K562 (cell line): ENCODE measurements around the gene KRTAP4-12. TPM values are rescaled to one million over a fixed set of nuclear protein-coding genes. Genes with fewer than 3 reads are reported as not detected.
"Not testable (repeated sequence)": the region's sequence is repeated elsewhere in the genome, so short reads cannot be mapped to it uniquely, and the experiment has no call there.

Source experiments
- ATAC-seq: fragments of 200-7000 bp; cut with Tn5 transposase; 3 replicates; pipeline ENCODE4 v1.9.1; 2020; ENCODE audit warnings: moderate library complexity
- BruUV-seq: library from RNA; stranded (reverse); fragments of 400-500 nt; replicated peaks from 2 replicates; lab custom pipeline; 2021; lab: Mats Ljungman, UMichigan
- CTCF ChIA-PET: fragments of 300-600 bp; formaldehyde crosslinking; extraction: SDS; loops from one replicate; lab custom pipeline; 2021; ENCODE audit warnings: low intra/inter-chr PET ratio; lab: Yijun Ruan, JAX
- POLR2A ChIA-PET: fragments of 300-600, 350-650 bp; sonication (Branson Sonifier 250); formaldehyde crosslinking; extraction: SDS; loops from one replicate; lab custom pipeline; 2021; ENCODE audit warnings: antibody characterized with exemption, inconsistent platforms; lab: Yijun Ruan, JAX
- DNase-seq, 4 experiments: peaks; one replicate each; pipeline versions ENCODE4 v3.0.0 to v3.0.0-alpha.2; 2011 to 2018; ENCODE audit warnings: low spot score in 3 of 4, mixed read lengths in 3 of 4; ENCODE audit errors: extremely low read depth in 1 of 4
- FAIRE-seq: peaks from 2 replicates; lab custom pipeline; 2011; peaks lifted over from hg19 to GRCh38; lab: Jason Lieb, UNC
- H2AFZ ChIP-seq: 2 replicates; pipeline ENCODE4 v1.6.0; 2011; ENCODE audit warnings: low read depth, low read length, control low read depth, inconsistent platforms
- H3K27ac ChIP-seq: fragments of 200-600 bp; 3 replicates; pipeline ENCODE4 v1.8.0; 2011; ENCODE audit warnings: low read depth, mild to moderate bottlenecking, control low read depth, inconsistent platforms, low read length, moderate library complexity, mixed read lengths; ENCODE audit errors: extremely low read depth
- H3K27me3 ChIP-seq, 2 experiments: fragments of 300-600 bp in 1 of 2; 2 replicates in 1 of 2; 3 replicates in 1 of 2; pipeline versions ENCODE4 v1.6.0 to v1.8.0; 2011; ENCODE audit warnings: inconsistent platforms in 2 of 2, low read length in 2 of 2, mild to moderate bottlenecking in 1 of 2, mixed read lengths in 1 of 2, moderate library complexity in 1 of 2; ENCODE audit not compliant: control insufficient read depth in 2 of 2, insufficient read depth in 2 of 2
- H3K36me3 ChIP-seq: fragments of 300-600 bp; 3 replicates; pipeline ENCODE4 v1.8.0; 2011; ENCODE audit warnings: mild to moderate bottlenecking, low read length, inconsistent platforms; ENCODE audit not compliant: control insufficient read depth, insufficient read depth
- H3K4me1 ChIP-seq, 2 experiments: fragments of 200-600 bp in 1 of 2; replicated peaks in 1 of 2; 2 replicates in 1 of 2; 3 replicates in 1 of 2; pipeline versions ENCODE4 v1.5.1 to v1.8.0; 2011; ENCODE audit warnings: inconsistent platforms in 2 of 2, low read length in 2 of 2, mild to moderate bottlenecking in 1 of 2, mixed read lengths in 1 of 2, moderate library complexity in 1 of 2; ENCODE audit not compliant: control insufficient read depth in 2 of 2, insufficient read depth in 2 of 2
- H3K4me2 ChIP-seq: 2 replicates; pipeline ENCODE4 v1.6.1; 2011; ENCODE audit warnings: low read length, control low read depth, inconsistent platforms, mixed read lengths; ENCODE audit not compliant: insufficient read depth
- H3K4me3 ChIP-seq: fragments of 200-600 bp; sonication (generic), shearing (Covaris generic); 2 replicates; pipeline ENCODE4 v1.5.1; 2016; ENCODE audit warnings: control low read depth, inconsistent platforms
- H3K79me2 ChIP-seq: fragments of 200-600 bp; 3 replicates; pipeline ENCODE4 v1.8.0; 2011; ENCODE audit warnings: low read length, inconsistent platforms; ENCODE audit not compliant: control insufficient read depth, insufficient read depth
- H3K9ac ChIP-seq, 2 experiments: 2 replicates each; pipeline versions ENCODE4 v1.6.0 to v1.6.1; 2011; ENCODE audit warnings: low read depth in 2 of 2, low read length in 2 of 2, control low read depth in 1 of 2, inconsistent platforms in 1 of 2, mild to moderate bottlenecking in 1 of 2, mixed read lengths in 1 of 2; ENCODE audit not compliant: insufficient read depth in 1 of 2
- H3K9me1 ChIP-seq: one replicate; pipeline ENCODE4 v1.6.0; 2011; ENCODE audit warnings: inconsistent platforms, mild to moderate bottlenecking, low read length, moderate library complexity; ENCODE audit not compliant: control insufficient read depth, insufficient read depth
- H3K9me3 ChIP-seq: replicated peaks from 2 replicates; pipeline ENCODE4 v1.5.1; 2011; ENCODE audit warnings: low read depth, low read length, inconsistent platforms; ENCODE audit not compliant: control insufficient read depth, insufficient read depth
- H4K20me1 ChIP-seq: replicated peaks from 2 replicates; pipeline ENCODE4 v1.6.1; 2011; ENCODE audit warnings: low read length, inconsistent platforms, mixed read lengths; ENCODE audit not compliant: control insufficient read depth, insufficient read depth
- BDP1 ChIP-seq: IDR thresholded peaks from 3 replicates; pipeline ENCODE4 v1.6.1; 2011; ENCODE audit not compliant: insufficient read length, insufficient read depth
- FOXJ3 ChIP-seq: sonication (generic); formaldehyde crosslinking; IDR thresholded peaks from 2 replicates; pipeline ENCODE4 v1.4.0; 2020; ENCODE audit warnings: mild to moderate bottlenecking, missing genetic modification reagents
- HIVEP1 ChIP-seq: fragments of 250-450 bp; sonication (Bioruptor Pico); IDR thresholded peaks from 2 replicates; pipeline ENCODE4 v1.4.0; 2020; ENCODE audit warnings: mild to moderate bottlenecking
- KHSRP ChIP-seq: fragments of 450-650 bp; IDR thresholded peaks from 2 replicates; pipeline ENCODE4 v1.6.1; 2017
- NR1H2 ChIP-seq: sonication (generic); formaldehyde crosslinking; IDR thresholded peaks from 2 replicates; pipeline ENCODE4 v1.4.0; 2020; ENCODE audit warnings: mild to moderate bottlenecking, missing genetic modification reagents
- NR2C1 ChIP-seq, 2 experiments: fragments of 450-650 bp; IDR thresholded peaks; 2 replicates each; pipeline ENCODE4 v1.6.1; 2017; ENCODE audit warnings: mild to moderate bottlenecking in 2 of 2, antibody characterized with exemption in 1 of 2, inconsistent platforms in 1 of 2, missing compliant biosample characterization in 1 of 2, missing genetic modification characterization in 1 of 2
- RAD21 ChIP-seq, 2 experiments: fragments of 250-450 bp in 1 of 2; fragments of 450-650 bp in 1 of 2; sonication (Bioruptor Pico) in 1 of 2; formaldehyde crosslinking in 1 of 2; IDR thresholded peaks in 1 of 2; conservative IDR thresholded peaks in 1 of 2; 2 replicates each; pipeline versions ENCODE4 v1.4.0 to v1.8.0; 2020 to 2022; ENCODE audit warnings: mild to moderate bottlenecking in 2 of 2, moderate library complexity in 1 of 2
- RBFOX2 ChIP-seq: fragments of 200-400 bp; formaldehyde crosslinking; IDR thresholded peaks from 2 replicates; pipeline ENCODE4 v1.6.1; 2017; ENCODE audit warnings: low read depth, mild to moderate bottlenecking, low read length, moderate library complexity
- STAT5B ChIP-seq: fragments of 250-450 bp; sonication (Bioruptor Pico); IDR thresholded peaks from 2 replicates; pipeline ENCODE4 v1.8.0; 2021; ENCODE audit warnings: mild to moderate bottlenecking, inconsistent platforms
- ZKSCAN1 ChIP-seq: fragments of 150-350 bp; IDR thresholded peaks from 2 replicates; pipeline ENCODE4 v1.6.1; 2016; ENCODE audit warnings: low read depth, low read length
- ZNF174 ChIP-seq: fragments of 250-450 bp; sonication (Bioruptor Pico); IDR thresholded peaks from 2 replicates; pipeline ENCODE4 v1.4.0; 2020; ENCODE audit warnings: mild to moderate bottlenecking
- ZNF512 ChIP-seq: IDR thresholded peaks from 2 replicates; pipeline ENCODE4 v1.6.1; 2016; ENCODE audit warnings: missing genetic modification characterization, missing compliant biosample characterization
- ZNF77 ChIP-seq: fragments of 250-450 bp; sonication (Bioruptor Pico); IDR thresholded peaks from 2 replicates; pipeline ENCODE4 v1.5.0; 2020
- WGBS: fragments of 100-300 bp; shearing (Covaris generic); methylation state at CpG from one replicate; pipeline ENCODE4 v1.1.6; 2016; ENCODE audit warnings: low coverage, mixed read lengths; ENCODE audit not compliant: insufficient coverage; ENCODE audit errors: missing lambda C conversion rate; 5-methylcytosine and 5-hydroxymethylcytosine counted together
- in situ Hi-C: fragments of 300-500 bp; cut with MboI; formaldehyde crosslinking; loops from 4 replicates; pipeline ENCODE4 v1.15.0; 2018; ENCODE audit warnings: inconsistent platforms, mixed read lengths
- intact Hi-C: fragments of 100-400 bp; cut with micrococcal nuclease; formaldehyde crosslinking; loops from 2 replicates; pipeline ENCODE4 v1.14.2; 2022
- polyA plus RNA-seq, 8 experiments: library from polyadenylated mRNA; depleted of rRNA in 4 of 8; stranded (reverse) in 5 of 8; unstranded in 3 of 8; fragments of >200 nt; fragmentation: Nextera tagmentation in 2 of 8; fragmentation: Illumina TruSeq in 1 of 8; extraction: Ambion mirVana in 2 of 8; extraction: Trizol in 1 of 8; gene quantifications; 2 replicates each; pipeline versions ENCODE4 v1.2.1 to v1.2.3, GENCODE V29; 2011 to 2014; ENCODE audit warnings: inconsistent platforms in 1 of 8, missing spikeins in 1 of 8
- total RNA-seq, 7 experiments: library from RNA; depleted of rRNA in 6 of 7; stranded (reverse); fragments of >200 nt in 6 of 7; fragmentation: Illumina TruSeq in 2 of 7; extraction: Trizol in 2 of 7; gene quantifications; 2 replicates each; pipeline versions ENCODE4 v1.2.1 to v1.2.3, GENCODE V29; 2011 to 2021; ENCODE audit warnings: low replicate concordance in 1 of 7

The KRTAP4-12 gene
- total and polyA plus RNA-seq, 9 of the 15 experiments (the other 6 are each of a cell fraction or from before 2014, with no cell fraction given), result not detected

- Histone ChIP-seq H3K4me2 (no peak within 1 kb of the TSS), H3K4me3 (no peak within 1 kb of the TSS), H3K4me1 (no peaks in the 10 kb centered on the region), H3K79me2 (no peaks in the 10 kb centered on the region), H3K27me3 (no peaks in the 10 kb centered on the region), H3K27ac (no peak within 1 kb of the TSS), H4K20me1 (no peaks in the 10 kb centered on the region), H3K36me3 (no peaks in the 10 kb centered on the region), H3K9ac (no peak within 1 kb of the TSS; a peak in 1 of 4 replicates), H3K9me1 (no peaks in the 10 kb centered on the region), H2AFZ (no peak within 1 kb of the TSS), H3K9me3 (no peaks in the 10 kb centered on the region)
- in situ Hi-C loops (no loop called here), intact Hi-C loops (no loop called here)
- ChIA-PET POLR2A (interaction anchor here (0.7 kb wide), 1 partner anchor 10 kb away, joined by 3 read pairs; no protein-coding TSS in a partner anchor), CTCF (no interaction called here)
- FAIRE-seq (no peak), DNase-seq (no peak), ATAC-seq (no peak)
- WGBS, result 0% methylated on average over 1 of the region's 1 CpG
- no TSS peak for BruUV-seq
- TF ChIP-seq ZNF77 (no peak), NR2C1 (IDR thresholded peaks at IDR 0.05) (no peak), NR2C1 (tag; IDR thresholded peaks at IDR 0.05) (no peak), FOXJ3 (CRISPR knock-in tag) (no peak), HIVEP1 (no peak), KHSRP (no peak), RAD21 (CRISPR knock-in tag; conservative IDR thresholded peaks at IDR 0.05 in 1 of 2, IDR thresholded peaks at IDR 0.05 in 1 of 2) (no peak), ZKSCAN1 (no peak), NR1H2 (CRISPR knock-in tag) (no peak), ZNF512 (tag) (no peak), BDP1 (no peak), RBFOX2 (no peak), STAT5B (CRISPR knock-in tag) (no peak), ZNF174 (CRISPR knock-in tag) (no peak)
These were observed 36.7 kb upstream of the KRTAP4-12 start, which contains the start of gene KRTAP4-4 for GRCh38 chr17:41160648-41161047. KRTAP4-4 (minus strand) TSS chr17:41160748; CDS start chr17:41160691, 57 bp downstream.

GRCh38 chr17:41160190-41160589 is 36.2 kb upstream of the KRTAP4-12 start:
- H4K20me1 ChIP-seq, POLR2A ChIA-PET, H3K27me3 ChIP-seq, H3K27ac ChIP-seq, in situ Hi-C loops, CTCF ChIA-PET, ATAC-seq, H3K36me3 ChIP-seq, H3K4me1 ChIP-seq, H3K9me3 ChIP-seq, intact Hi-C loops, DNase-seq, H3K79me2 ChIP-seq, H3K4me3 ChIP-seq, H3K4me2 ChIP-seq, BruUV-seq, H3K9ac ChIP-seq, H2AFZ ChIP-seq, H3K9me1 ChIP-seq, FAIRE-seq: not testable (repeated sequence)
- 5% methylated on average over 2 of the region's 3 CpGs for WGBS
